ENCODE measurements around the gene GYS1. TPM values are rescaled to one million over a fixed set of nuclear protein-coding genes. Genes with fewer than 3 reads are reported as not detected.

GYS1 gene
- total and polyA plus RNA-seq, 2 of the 8 experiments (the other 6 are each of a cell fraction or from before 2014, with no cell fraction given): 30.0 to 38.7 TPM

DNA sequence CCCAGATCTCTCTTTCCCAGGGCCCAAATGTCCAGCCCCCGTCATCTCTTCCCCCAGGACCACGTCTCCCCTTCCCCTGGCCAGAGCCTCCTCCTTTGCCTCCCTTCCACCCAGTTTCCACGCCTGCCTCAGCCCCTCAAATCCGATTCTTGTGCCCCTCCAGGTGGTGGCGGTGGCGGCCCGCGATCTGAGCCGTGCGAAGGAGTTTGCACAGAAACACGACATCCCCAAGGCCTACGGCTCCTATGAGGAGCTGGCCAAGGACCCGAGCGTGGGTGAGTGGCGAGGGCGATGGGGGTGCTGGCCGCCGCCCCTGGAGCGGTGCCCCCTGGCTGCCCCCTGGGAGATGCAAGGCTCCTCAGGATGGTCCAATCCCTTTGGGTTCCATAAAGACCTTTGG lies 58.3 kb downstream of the GYS1 start:
- peak in 1 of 2 experiments; percentile 57 for DNase-seq (ENCODE audit: low read depth in 1 of 2, low spot score in 2 of 2)
- ChIA-PET POLR2A (ENCODE audit: partially characterized antibody) (interaction anchor here (1.0 to 1.6 kb wide), 7 partner anchors 9 to 62 kb away, joined by 3 to 8 read pairs (median 5); no protein-coding TSS in a partner anchor), CTCF (ENCODE audit: partially characterized antibody) (interaction anchor here (0.6 to 1.9 kb wide), 13 partner anchors 10 to 93 kb away, joined by 3 to 18 read pairs (median 4); no protein-coding TSS in a partner anchor)
- Histone ChIP-seq H3K36me3 (ENCODE audit: control insufficient read depth in 2 of 4, insufficient read depth in 4 of 4, low read length in 3 of 4) (no peaks in the 10 kb centered on the region), H4K5ac (ENCODE audit: insufficient read length, low read depth, low read length) (no peak overlapping the region), H3K23me2 (ENCODE audit: low read depth, low read length) (no peaks in the 10 kb centered on the region; the same call in 1 of the 2 replicates), H3K23ac (ENCODE audit: insufficient read length) (no peak overlapping the region), H2BK15ac (ENCODE audit: low read length) (no peak overlapping the region), H4K91ac (replicated peaks; ENCODE audit: insufficient read length, low read length) (no peak overlapping the region), H3K27ac (ENCODE audit: low read depth, low read length) (no peak overlapping the region), H4K8ac (ENCODE audit: extremely low read depth, insufficient read depth, low read length) (no peak overlapping the region), H3K4me3 (ENCODE audit: extremely low read depth in 1 of 4, insufficient read depth in 2 of 4, low read depth in 3 of 4, low read length in 4 of 4) (no peak overlapping the region), H3K27me3 (replicated peaks in 1 of 4; ENCODE audit: control insufficient read depth in 3 of 4, extremely low read depth in 1 of 4, insufficient read depth in 3 of 4, low read length in 3 of 4) (peaks cover 0 to 14% (median 10%) of the 10 kb centered on the region in 4 experiments; a peak in 5 of 7 replicates), H4K20me1 (replicated peaks in 1 of 2; ENCODE audit: control insufficient read depth in 1 of 2, insufficient read depth in 2 of 2, low read length in 2 of 2) (no peaks in the 10 kb centered on the region), H3K9me3 (ENCODE audit: insufficient read depth in 2 of 2, low read depth in 1 of 2, low read length in 1 of 2) (no peaks in the 10 kb centered on the region), H3K56ac (replicated peaks; ENCODE audit: insufficient read length, low read depth, low read length) (no peak overlapping the region), H3K4me2 (ENCODE audit: insufficient read depth in 1 of 2, low read depth in 2 of 2, low read length in 2 of 2) (no peak overlapping the region; a peak in 1 of 4 replicates), H3K14ac (ENCODE audit: insufficient read length) (no peak overlapping the region), H2AK5ac (ENCODE audit: low read depth, low read length) (no peak overlapping the region), H3K18ac (ENCODE audit: extremely low read depth, low read length) (no peak overlapping the region), H2BK12ac (ENCODE audit: low read depth, low read length) (no peak overlapping the region), H2BK20ac (ENCODE audit: low read length) (no peak overlapping the region), H3K4ac (replicated peaks; ENCODE audit: insufficient read length, low read depth, low read length) (no peak overlapping the region), H2BK5ac (ENCODE audit: low read depth, low read length) (no peak overlapping the region), H3K9ac (replicated peaks in 1 of 4; ENCODE audit: extremely low read depth in 1 of 4, low read depth in 3 of 4, low read length in 3 of 4) (no peak overlapping the region), H3K79me1 (ENCODE audit: low read depth, low read length) (no peaks in the 10 kb centered on the region; the same call in 1 of the 2 replicates), H3K4me1 (replicated peaks in 1 of 4; ENCODE audit: control insufficient read depth in 3 of 4, insufficient read depth in 4 of 4, low read length in 3 of 4) (peaks cover 3 to 8% (median 6%) of the 10 kb centered on the region in 4 experiments; a peak in 6 of 7 replicates), H3K79me2 (ENCODE audit: control insufficient read depth in 1 of 2, insufficient read depth in 2 of 2, low read length in 2 of 2) (no peaks in the 10 kb centered on the region), H2AFZ (ENCODE audit: low read length) (no peak overlapping the region), H2BK120ac (replicated peaks; ENCODE audit: low read depth, low read length) (no peak overlapping the region)
- no peak for FAIRE-seq
- TF ChIP-seq, protein P1, sequence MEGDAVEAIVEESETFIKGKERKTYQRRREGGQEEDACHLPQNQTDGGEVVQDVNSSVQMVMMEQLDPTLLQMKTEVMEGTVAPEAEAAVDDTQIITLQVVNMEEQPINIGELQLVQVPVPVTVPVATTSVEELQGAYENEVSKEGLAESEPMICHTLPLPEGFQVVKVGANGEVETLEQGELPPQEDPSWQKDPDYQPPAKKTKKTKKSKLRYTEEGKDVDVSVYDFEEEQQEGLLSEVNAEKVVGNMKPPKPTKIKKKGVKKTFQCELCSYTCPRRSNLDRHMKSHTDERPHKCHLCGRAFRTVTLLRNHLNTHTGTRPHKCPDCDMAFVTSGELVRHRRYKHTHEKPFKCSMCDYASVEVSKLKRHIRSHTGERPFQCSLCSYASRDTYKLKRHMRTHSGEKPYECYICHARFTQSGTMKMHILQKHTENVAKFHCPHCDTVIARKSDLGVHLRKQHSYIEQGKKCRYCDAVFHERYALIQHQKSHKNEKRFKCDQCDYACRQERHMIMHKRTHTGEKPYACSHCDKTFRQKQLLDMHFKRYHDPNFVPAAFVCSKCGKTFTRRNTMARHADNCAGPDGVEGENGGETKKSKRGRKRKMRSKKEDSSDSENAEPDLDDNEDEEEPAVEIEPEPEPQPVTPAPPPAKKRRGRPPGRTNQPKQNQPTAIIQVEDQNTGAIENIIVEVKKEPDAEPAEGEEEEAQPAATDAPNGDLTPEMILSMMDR (IDR thresholded peaks at IDR 0.05; ENCODE audit: control extremely low read depth in 1 of 3, insufficient read depth in 1 of 3, low read depth in 1 of 3, low read length in 3 of 3): peak; percentile 34 to 54 (median 47)
- no peak for TF ChIP-seq FOSL1 (IDR thresholded peaks at IDR 0.05; ENCODE audit: insufficient read depth, low read depth, low read length)
- peak; percentile 68 to 72 for TF ChIP-seq RAD21 (IDR thresholded peaks at IDR 0.05 in 1 of 2, conservative IDR thresholded peaks at IDR 0.05 in 1 of 2; ENCODE audit: low read depth in 2 of 2, low read length in 2 of 2)
- WGBS, 2 experiments (ENCODE audit: extremely low coverage in 1 of 2, insufficient coverage in 1 of 2, insufficient read length in 1 of 2, insufficient replicate concordance in 2 of 2, low coverage in 1 of 2, low lambda C conversion rate in 2 of 2, missing lambda C conversion rate in 1 of 2): 63% methylated on average over 12 of the region's 19 CpGs; no CpG with 5 or more reads in 1 of the 2 experiments

All from H1 (cell line).